Retinal pigment epithelial cell (primary cell): Measurements from ENCODE around the gene SETX.

ENCODE experiments used
- DNase-seq: peaks from one replicate; pipeline ENCODE4 v3.0.0-alpha.2; 2010; ENCODE audit warnings: low read depth
- H3K4me3 ChIP-seq: 2 replicates; pipeline ENCODE4 v1.5.1; 2011; ENCODE audit warnings: mild to moderate bottlenecking, low read length, control low read depth, moderate library complexity
- TF ChIP-seq, protein P1 (sequence below): conservative IDR thresholded peaks from 2 replicates; pipeline ENCODE4 v1.5.1; 2011; ENCODE audit warnings: low read depth, low read length, control low read depth, inconsistent platforms

Gene SETX

DNA sequence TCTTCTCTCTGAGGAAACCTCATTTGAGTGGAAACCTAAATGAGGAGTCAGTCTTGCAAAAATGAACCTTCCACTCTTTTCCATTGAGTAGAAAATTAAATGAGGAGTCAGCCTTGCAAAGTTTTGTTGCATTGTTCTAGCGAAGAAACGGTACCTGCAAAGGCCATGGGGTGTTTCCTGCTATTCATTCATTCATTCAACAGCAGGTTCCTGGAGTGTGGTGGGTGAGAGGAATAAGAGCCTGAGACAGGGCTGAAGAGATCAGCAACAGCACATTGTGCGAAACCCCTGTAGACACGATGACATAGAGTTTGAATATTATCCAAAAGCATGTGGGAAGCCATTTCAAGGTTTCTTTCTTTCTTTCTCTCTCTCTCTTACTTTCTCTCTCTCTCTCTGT, 14.6 kb upstream of the SETX start:
- DNase-seq: no peak
- H3K4me3 ChIP-seq: no peak overlapping the region

DNA sequence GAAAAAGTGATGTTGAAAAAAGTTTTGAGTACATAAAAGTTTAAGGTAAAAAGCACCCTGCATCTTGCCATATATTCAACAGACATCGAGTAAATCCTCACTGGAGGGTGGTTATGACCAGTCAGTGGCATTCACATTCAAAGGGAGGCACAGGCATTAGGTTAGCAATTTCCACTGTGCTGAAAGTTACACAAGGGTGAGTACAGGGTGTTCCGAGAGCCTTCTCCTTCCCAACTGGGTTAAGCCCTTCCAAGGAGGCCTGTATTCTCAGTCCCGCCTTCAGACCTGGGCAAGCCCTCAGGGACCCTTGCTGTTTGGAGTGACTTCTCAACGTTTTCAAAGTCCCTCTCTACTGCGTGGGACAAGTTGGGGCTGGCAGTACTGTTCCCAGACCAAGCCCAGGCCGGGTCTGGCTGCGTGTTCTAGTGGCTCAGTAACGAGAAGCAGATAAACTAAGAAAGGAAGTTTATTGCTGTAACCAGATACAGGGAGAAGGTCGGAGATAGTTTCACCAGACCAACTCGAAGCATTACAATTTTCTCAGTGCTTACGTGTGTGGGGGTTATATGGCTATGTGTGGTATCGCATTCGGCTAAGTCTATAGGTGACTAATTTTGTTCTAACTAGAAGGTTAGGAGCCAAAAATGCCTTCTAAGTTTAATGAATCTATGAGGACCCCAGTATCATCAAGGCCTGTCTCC, 13.0 kb upstream of the SETX start:
- no peak for DNase-seq
- TF ChIP-seq, protein P1, sequence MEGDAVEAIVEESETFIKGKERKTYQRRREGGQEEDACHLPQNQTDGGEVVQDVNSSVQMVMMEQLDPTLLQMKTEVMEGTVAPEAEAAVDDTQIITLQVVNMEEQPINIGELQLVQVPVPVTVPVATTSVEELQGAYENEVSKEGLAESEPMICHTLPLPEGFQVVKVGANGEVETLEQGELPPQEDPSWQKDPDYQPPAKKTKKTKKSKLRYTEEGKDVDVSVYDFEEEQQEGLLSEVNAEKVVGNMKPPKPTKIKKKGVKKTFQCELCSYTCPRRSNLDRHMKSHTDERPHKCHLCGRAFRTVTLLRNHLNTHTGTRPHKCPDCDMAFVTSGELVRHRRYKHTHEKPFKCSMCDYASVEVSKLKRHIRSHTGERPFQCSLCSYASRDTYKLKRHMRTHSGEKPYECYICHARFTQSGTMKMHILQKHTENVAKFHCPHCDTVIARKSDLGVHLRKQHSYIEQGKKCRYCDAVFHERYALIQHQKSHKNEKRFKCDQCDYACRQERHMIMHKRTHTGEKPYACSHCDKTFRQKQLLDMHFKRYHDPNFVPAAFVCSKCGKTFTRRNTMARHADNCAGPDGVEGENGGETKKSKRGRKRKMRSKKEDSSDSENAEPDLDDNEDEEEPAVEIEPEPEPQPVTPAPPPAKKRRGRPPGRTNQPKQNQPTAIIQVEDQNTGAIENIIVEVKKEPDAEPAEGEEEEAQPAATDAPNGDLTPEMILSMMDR: no peak
- H3K4me3 ChIP-seq: no peak overlapping the region

More for the DNA sequence above, 14.6 kb upstream of the SETX start:
- TF ChIP-seq, protein P1: no peak

GRCh38 chr9:132366481-132366880, 11.7 kb upstream of the SETX start:
- no peak for DNase-seq
- TF ChIP-seq, protein P1: no peak
- no peak overlapping the region for H3K4me3 ChIP-seq

- DNase-seq: no peak
- TF ChIP-seq, protein P1: no peak
- no peak overlapping the region for H3K4me3 ChIP-seq
These were observed 11.2 kb upstream of the SETX start for GRCh38 chr9:132365986-132366385.

- DNase-seq: no peak
- no peak overlapping the region for H3K4me3 ChIP-seq
- TF ChIP-seq, protein P1: no peak
These were observed 9.3 kb upstream of the SETX start for GRCh38 chr9:132364068-132364467.

- DNase-seq: no peak
- TF ChIP-seq, protein P1: no peak
- H3K4me3 ChIP-seq: no peak overlapping the region
These were observed 3.0 kb upstream of the SETX start for GRCh38 chr9:132357764-132358163.

DNA sequence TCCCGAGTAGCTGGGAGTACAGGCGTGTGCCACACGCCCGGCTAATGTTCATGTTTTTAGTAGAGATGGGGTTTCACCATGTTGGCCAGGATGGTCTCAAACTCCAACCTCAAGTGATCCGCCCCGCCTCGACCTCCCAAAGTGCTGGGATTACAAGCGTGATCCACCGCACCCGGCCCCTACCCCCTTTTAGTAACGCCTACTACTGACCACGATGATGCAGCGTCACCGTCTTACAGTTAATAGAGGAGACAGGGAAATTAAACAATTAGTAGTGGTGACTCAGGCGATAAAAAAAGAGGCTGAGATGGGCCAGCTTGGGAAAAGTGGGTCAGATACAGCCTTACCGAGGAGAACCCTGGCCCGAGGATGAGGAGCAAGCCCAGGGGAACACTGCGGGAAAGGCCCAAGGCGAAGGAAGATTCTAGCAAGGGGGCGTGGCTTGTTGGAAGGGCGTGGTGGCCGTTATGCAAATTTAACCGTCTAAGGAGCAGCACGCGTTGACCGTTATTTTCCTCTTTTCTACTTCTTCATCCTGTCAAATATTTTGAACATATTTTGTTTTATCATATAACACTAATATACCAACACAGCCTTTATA, 1.6 kb upstream of the SETX start:
- no peak for DNase-seq
- H3K4me3 ChIP-seq: no peak overlapping the region
- TF ChIP-seq, protein P1: no peak
